Left colon (tissue), 2 donors: ENCODE results near the gene TACO1. TPM values are rescaled to one million over a fixed set of nuclear protein-coding genes. Genes with fewer than 3 reads are reported as not detected.

ENCODE experiments used
- total RNA-seq, 2 donors: library from RNA; stranded (reverse); fragmentation: NEBNext Ultra II Directional; extraction: Animal tissue kit (Norgen Biotek cat#: 25700); gene quantifications; one replicate each; pipeline ENCODE4 v1.2.1, GENCODE V29; 2021
- donor health status: DM: no; HTN: no; CAD: no.
- donor health status: DM: yes; HTN: yes; CAD: no.

TACO1 gene
- total RNA-seq, 2 donors from 2014 or later = 36.0 to 39.6 TPM

Other genes starting within 250 kb of the TACO1 start
- gene CYB561, start 154.6 kb upstream of the TACO1 start, total RNA-seq = 10 to 100 TPM; 59.6 to 66.6 TPM
- gene ACE, start 123.8 kb upstream of the TACO1 start, total RNA-seq = 10 to 100 TPM; 27.7 to 31.9 TPM
- 1 to 10 TPM in 1 of 2 donors, under 1 TPM in 1; 0.58 to 1.1 TPM for gene KCNH6, start 77.5 kb upstream of the TACO1 start, total RNA-seq
- 10 to 100 TPM; 74.0 to 91.2 TPM for gene DCAF7, start 50.4 kb upstream of the TACO1 start, total RNA-seq
- gene MAP3K3, start 21.5 kb downstream of the TACO1 start, total RNA-seq = 10 to 100 TPM; 12.8 to 16.1 TPM
- gene LIMD2, start 99.2 kb downstream of the TACO1 start, total RNA-seq = 1 to 10 TPM; 3.7 to 8.5 TPM
- 10 to 100 TPM; 18.8 to 21.2 TPM for gene STRADA, start 140.9 kb downstream of the TACO1 start, total RNA-seq
- 100 to 1,000 TPM; 124 to 161 TPM for gene CCDC47, start 172.7 kb downstream of the TACO1 start, total RNA-seq
- 10 to 100 TPM; 86.5 to 93.6 TPM for gene DDX42, start 173.3 kb downstream of the TACO1 start, total RNA-seq
- gene PSMC5, start 226.5 kb downstream of the TACO1 start, total RNA-seq = 10 to 100 TPM; 86.3 to 92.5 TPM
- 10 to 100 TPM; 25.9 to 28.4 TPM for gene FTSJ3, start 226.8 kb downstream of the TACO1 start, total RNA-seq
- gene SMARCD2, start 241.8 kb downstream of the TACO1 start, total RNA-seq = 10 to 100 TPM; 73.0 to 75.8 TPM